Measurements from ENCODE around the gene WDR70.

- TF ChIP-seq EP300 (IDR thresholded peaks at IDR 0.05) (no peak), CTCF (IDR thresholded peaks at IDR 0.05) (no peak), POLR2A (IDR thresholded peaks at IDR 0.05) (no peak)
These were observed 252.8 kb downstream of the WDR70 start for GRCh38 chr5:37631939-37632338.

All from ovary (tissue), 3 donors.